HepG2 (cell line): ENCODE results near the gene ZNF284. TPM values are rescaled to one million over a fixed set of nuclear protein-coding genes. Genes with fewer than 3 reads are reported as not detected.

Experiments
- ATF1 ChIP-seq: IDR thresholded peaks from 2 replicates; pipeline ENCODE4 v1.6.1; 2016; ENCODE audit warnings: mild to moderate bottlenecking, control low read depth
- BCLAF1 ChIP-seq: fragments of 450-650 bp; IDR thresholded peaks from 2 replicates; pipeline ENCODE4 v1.6.1; 2017; ENCODE audit warnings: mild to moderate bottlenecking
- BRCA1 ChIP-seq: sonication (generic); formaldehyde crosslinking; IDR thresholded peaks from 2 replicates; pipeline ENCODE4 v1.4.0; 2020; ENCODE audit warnings: missing genetic modification reagents
- CAMTA2 ChIP-seq: sonication (generic); formaldehyde crosslinking; IDR thresholded peaks from 2 replicates; pipeline ENCODE4 v1.4.0; 2020; ENCODE audit warnings: mild to moderate bottlenecking, missing genetic modification reagents, borderline replicate concordance
- CCDC6 ChIP-seq: sonication (generic); formaldehyde crosslinking; IDR thresholded peaks from 2 replicates; pipeline ENCODE4 v1.8.1; 2022; ENCODE audit warnings: mild to moderate bottlenecking, missing genetic modification reagents, moderate library complexity
- GZF1 ChIP-seq: sonication (generic); formaldehyde crosslinking; IDR thresholded peaks from 2 replicates; pipeline ENCODE4 v1.5.1; 2020; ENCODE audit warnings: mild to moderate bottlenecking, missing genetic modification reagents
- HDAC6 ChIP-seq: fragments of 200-600 bp; sonication (generic); IDR thresholded peaks from 2 replicates; pipeline ENCODE4 v1.7.0; 2017; ENCODE audit warnings: mild to moderate bottlenecking, antibody characterized with exemption, low read length, low read depth
- HOXA9 ChIP-seq: sonication (generic); formaldehyde crosslinking; IDR thresholded peaks from 2 replicates; pipeline ENCODE4 v1.8.1; 2022; ENCODE audit warnings: missing genetic modification reagents, mild to moderate bottlenecking, moderate library complexity, borderline replicate concordance
- MLX ChIP-seq: IDR thresholded peaks from 2 replicates; pipeline ENCODE4 v1.6.1; 2016
- PPARG ChIP-seq: conservative IDR thresholded peaks from 2 replicates; pipeline ENCODE4 v1.6.1; 2016; ENCODE audit warnings: missing biosample characterization, missing genetic modification reagents
- RARA ChIP-seq: IDR thresholded peaks from 2 replicates; pipeline ENCODE4 v1.6.1; 2016; ENCODE audit warnings: missing genetic modification reagents, missing compliant biosample characterization
- RBM39 ChIP-seq: fragments of 200-400 bp; formaldehyde crosslinking; IDR thresholded peaks from one replicate; pipeline ENCODE4 v1.6.1; 2018; ENCODE audit warnings: antibody characterized with exemption, mild to moderate bottlenecking, low read depth, low read length; ENCODE audit not compliant: poor library complexity, severe bottlenecking
- SETDB1 ChIP-seq: sonication (generic); formaldehyde crosslinking; IDR thresholded peaks from 2 replicates; pipeline ENCODE4 v1.5.1; 2020; ENCODE audit warnings: missing genetic modification reagents, mild to moderate bottlenecking, borderline replicate concordance
- SMC3 ChIP-seq: IDR thresholded peaks from 2 replicates; pipeline ENCODE4 v1.6.1; 2011; ENCODE audit warnings: low read length, improper control_type of control experiment
- SOX13 ChIP-seq, 3 experiments: fragments of 450-650 bp in 1 of 3; sonication (generic) in 1 of 3; formaldehyde crosslinking in 1 of 3; IDR thresholded peaks in 2 of 3; conservative IDR thresholded peaks in 1 of 3; 2 replicates each; pipeline versions ENCODE4 v1.5.0 to v1.6.1; 2016 to 2020; ENCODE audit warnings: antibody characterized with exemption in 1 of 3, mild to moderate bottlenecking in 1 of 3, missing compliant biosample characterization in 1 of 3, missing genetic modification reagents in 1 of 3, moderate library complexity in 1 of 3
- SP4 ChIP-seq: sonication (generic); formaldehyde crosslinking; IDR thresholded peaks from 2 replicates; pipeline ENCODE4 v1.8.1; 2023; ENCODE audit warnings: mild to moderate bottlenecking, missing genetic modification reagents
- SRY ChIP-seq: sonication (generic); formaldehyde crosslinking; IDR thresholded peaks from 2 replicates; pipeline ENCODE4 v1.8.0; 2022; ENCODE audit warnings: mild to moderate bottlenecking, missing genetic modification reagents
- ZNF18 ChIP-seq: sonication (generic); formaldehyde crosslinking; IDR thresholded peaks from 2 replicates; pipeline ENCODE4 v1.8.0; 2022; ENCODE audit warnings: mild to moderate bottlenecking, missing genetic modification reagents; ENCODE audit not compliant: insufficient replicate concordance
- ZNF383 ChIP-seq: sonication (generic); formaldehyde crosslinking; IDR thresholded peaks from 2 replicates; pipeline ENCODE4 v1.4.0; 2020; ENCODE audit warnings: missing genetic modification reagents, mild to moderate bottlenecking, borderline replicate concordance
- ZNF484 ChIP-seq: sonication (generic); formaldehyde crosslinking; IDR thresholded peaks from 2 replicates; pipeline ENCODE4 v1.5.1; 2020; ENCODE audit warnings: mild to moderate bottlenecking, low read depth, missing genetic modification reagents, borderline replicate concordance
- ZNF776 ChIP-seq: sonication (generic); formaldehyde crosslinking; IDR thresholded peaks from 2 replicates; pipeline ENCODE4 v1.4.0; 2020; ENCODE audit warnings: mild to moderate bottlenecking, missing genetic modification reagents
- polyA plus RNA-seq, 8 experiments: library from polyadenylated mRNA; depleted of rRNA in 3 of 8; stranded (reverse) in 7 of 8; unstranded in 1 of 8; fragments of >200 nt; fragmentation: Illumina TruSeq in 4 of 8; extraction: Trizol in 4 of 8; gene quantifications; 2 replicates each; pipeline versions ENCODE4 v1.2.1 to v1.2.3, GENCODE V29; 2011 to 2016; ENCODE audit warnings: low read depth in 4 of 8, missing spikeins in 1 of 8, mixed read lengths in 1 of 8; ENCODE audit not compliant: insufficient read depth in 1 of 8
- total RNA-seq, 5 experiments: library from RNA; depleted of rRNA; stranded (reverse); fragments of >200 nt; fragmentation: Illumina TruSeq; extraction: Trizol; gene quantifications; 2 replicates each; pipeline ENCODE4 v1.2.3, GENCODE V29; 2016; ENCODE audit warnings: low read depth in 1 of 5
- TF ChIP-seq, protein P1 (sequence below): sonication (generic); formaldehyde crosslinking; IDR thresholded peaks from 2 replicates; pipeline ENCODE4 v1.5.0; 2020; ENCODE audit warnings: mild to moderate bottlenecking, missing genetic modification reagents, borderline replicate concordance

ZNF284 gene
- total and polyA plus RNA-seq, 2 of the 13 experiments (the other 11 are each of a cell fraction or from before 2014, with no cell fraction given) = 1.2 to 2.3 TPM

DNA sequence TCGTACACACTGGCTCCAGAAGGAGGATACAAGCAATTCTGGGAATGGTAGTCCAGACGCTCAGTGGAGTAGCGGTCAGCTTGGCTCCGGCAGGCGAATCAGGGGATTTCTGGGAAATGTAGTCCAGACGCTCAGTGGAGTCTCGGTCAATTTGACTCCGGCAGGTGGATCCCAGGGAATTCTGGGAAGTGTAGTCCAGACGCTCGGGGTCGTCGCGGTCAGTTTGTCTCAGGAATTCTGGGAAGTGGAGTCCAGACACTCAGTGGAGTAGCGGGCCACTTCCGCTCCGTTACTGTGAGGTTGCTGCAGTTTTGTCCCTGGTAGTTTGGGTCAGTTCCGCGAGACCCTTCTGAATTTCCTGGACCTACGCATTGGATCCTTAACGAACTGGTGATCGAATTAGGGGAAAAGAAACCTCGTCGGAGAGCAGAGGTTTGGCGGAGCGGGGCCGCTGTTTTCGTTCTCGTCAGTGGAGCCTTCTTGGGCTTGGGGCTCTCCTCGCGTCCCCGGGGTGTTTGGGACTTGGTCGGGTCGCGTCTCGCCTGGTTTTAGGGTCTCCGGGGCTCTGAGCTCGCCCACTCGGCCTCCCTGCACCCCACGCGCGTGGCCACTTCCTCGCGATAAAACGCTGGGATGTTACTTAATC lies 41.3 kb downstream of the ZNF284 start, which contains the start of gene ZNF225 (continued):
- TF ChIP-seq, protein P1, sequence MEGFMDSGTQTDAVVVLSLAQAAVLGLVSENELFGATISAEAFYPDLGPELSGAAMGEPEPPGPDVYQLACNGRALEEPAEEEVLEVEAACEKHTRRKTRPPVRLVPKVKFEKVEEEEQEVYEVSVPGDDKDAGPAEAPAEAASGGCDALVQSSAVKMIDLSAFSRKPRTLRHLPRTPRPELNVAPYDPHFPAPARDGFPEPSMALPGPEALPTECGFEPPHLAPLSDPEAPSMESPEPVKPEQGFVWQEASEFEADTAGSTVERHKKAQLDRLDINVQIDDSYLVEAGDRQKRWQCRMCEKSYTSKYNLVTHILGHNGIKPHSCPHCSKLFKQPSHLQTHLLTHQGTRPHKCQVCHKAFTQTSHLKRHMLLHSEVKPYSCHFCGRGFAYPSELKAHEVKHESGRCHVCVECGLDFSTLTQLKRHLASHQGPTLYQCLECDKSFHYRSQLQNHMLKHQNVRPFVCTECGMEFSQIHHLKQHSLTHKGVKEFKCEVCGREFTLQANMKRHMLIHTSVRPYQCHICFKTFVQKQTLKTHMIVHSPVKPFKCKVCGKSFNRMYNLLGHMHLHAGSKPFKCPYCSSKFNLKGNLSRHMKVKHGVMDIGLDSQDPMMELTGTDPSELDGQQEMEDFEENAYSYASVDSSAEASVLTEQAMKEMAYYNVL (CRISPR knock-in tag) = no peak
- TF ChIP-seq ZNF484 (CRISPR knock-in tag) (no peak), GZF1 (CRISPR knock-in tag) (no peak), ZNF18 (CRISPR knock-in tag) (no peak), PPARG (CRISPR knock-in tag) (peak; percentile 50; the same call in 1 of the 2 replicates), SETDB1 (CRISPR knock-in tag) (no peak), SP4 (CRISPR knock-in tag) (peak; percentile 65), HOXA9 (CRISPR knock-in tag) (no peak), SMC3 (peak; percentile 17; the same call in 1 of the 2 replicates), MLX (CRISPR knock-in tag) (no peak), ATF1 (CRISPR knock-in tag) (peak; percentile 87), HDAC6 (no peak), CAMTA2 (CRISPR knock-in tag) (no peak), BCLAF1 (no peak), SOX13 (IDR thresholded peaks at IDR 0.05) (no peak), SOX13 (CRISPR knock-in tag; conservative IDR thresholded peaks at IDR 0.05 in 1 of 2, IDR thresholded peaks at IDR 0.05 in 1 of 2) (no peak), RARA (CRISPR knock-in tag) (peak; percentile 84), RBM39 (no peak), BRCA1 (CRISPR knock-in tag) (no peak), SRY (no peak), ZNF383 (CRISPR knock-in tag) (no peak), ZNF776 (no peak), CCDC6 (CRISPR knock-in tag) (peak; percentile 65; the same call in 1 of the 2 replicates)
